Measurements from ENCODE around the gene AGAP1. TPM values are rescaled to one million over a fixed set of nuclear protein-coding genes. Genes with fewer than 3 reads are reported as not detected.
A peak's percentile ranks its signal among the peaks of the same experiment; 100 is the strongest.

Gene AGAP1
- total RNA-seq, 2 donors from 2014 or later: 28.9 to 33.3 TPM

DNA sequence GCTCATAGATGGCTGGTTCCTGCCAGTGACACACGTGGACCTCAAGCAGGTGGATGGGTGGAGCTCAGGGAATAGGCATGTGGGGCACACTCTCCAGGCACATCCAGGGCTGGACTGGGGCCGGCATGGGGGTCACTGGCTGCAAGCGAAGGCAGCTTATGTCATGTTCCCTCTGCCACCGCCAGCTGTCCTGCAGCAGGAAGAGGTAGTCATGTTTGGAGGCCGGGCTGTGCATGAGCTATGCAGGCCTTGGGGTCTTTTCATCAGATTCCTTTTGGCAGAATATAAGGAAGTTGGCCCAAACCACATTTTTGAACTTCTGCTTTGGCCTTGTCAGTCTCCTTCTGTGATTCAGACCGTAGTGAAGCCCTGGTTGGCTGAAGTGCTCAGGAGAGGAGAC is 61.5 kb downstream of the AGAP1 start:
- intact Hi-C loops (cut with DNase I): no loop called here
- no peak for DNase-seq (ENCODE audit: low spot score)

DNA sequence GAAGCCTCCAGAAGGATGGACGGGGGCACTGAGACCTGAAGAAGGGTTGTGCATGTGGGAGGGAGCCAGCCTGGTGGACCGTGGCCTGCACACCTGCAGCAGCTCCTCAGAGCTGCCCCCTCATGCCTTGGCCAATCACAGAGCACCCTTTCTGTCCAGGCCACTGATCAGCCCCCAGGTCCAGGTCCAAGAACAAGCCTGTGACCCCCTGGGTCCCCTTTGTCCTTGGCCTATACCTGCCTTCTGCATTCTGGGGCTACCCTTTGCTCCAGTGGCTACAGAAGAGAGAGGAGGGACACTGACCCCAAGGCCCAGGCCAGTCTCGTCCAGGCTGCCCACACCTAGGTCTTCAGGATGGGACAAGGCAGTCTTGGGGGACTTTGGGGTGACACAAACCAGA is 62.2 kb downstream of the AGAP1 start:
- intact Hi-C loops (cut with DNase I): no loop called here
- DNase-seq (ENCODE audit: low spot score): no peak

DNA sequence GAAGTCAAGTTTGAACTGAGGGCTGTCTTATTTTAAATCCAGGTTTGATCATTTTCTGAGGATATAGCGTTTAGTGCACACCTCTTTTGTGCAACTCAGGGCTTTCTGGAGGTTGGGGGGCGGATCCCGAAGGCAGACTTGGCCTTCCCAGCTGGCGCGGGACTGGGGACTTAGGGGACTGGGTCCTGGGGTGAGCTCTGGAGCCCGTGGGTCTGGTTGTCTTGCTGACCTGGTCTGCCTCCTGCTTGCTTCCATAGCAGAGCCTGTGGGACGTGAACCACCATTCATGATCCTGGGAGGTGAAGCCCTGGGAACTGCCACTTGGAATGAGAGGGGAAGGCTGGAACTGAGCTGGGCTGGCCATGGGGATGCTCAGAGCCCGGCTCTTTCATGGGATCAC is 63.1 kb downstream of the AGAP1 start:
- peak; percentile 50 for DNase-seq (ENCODE audit: low spot score)
- intact Hi-C loops (cut with DNase I): no loop called here

DNA sequence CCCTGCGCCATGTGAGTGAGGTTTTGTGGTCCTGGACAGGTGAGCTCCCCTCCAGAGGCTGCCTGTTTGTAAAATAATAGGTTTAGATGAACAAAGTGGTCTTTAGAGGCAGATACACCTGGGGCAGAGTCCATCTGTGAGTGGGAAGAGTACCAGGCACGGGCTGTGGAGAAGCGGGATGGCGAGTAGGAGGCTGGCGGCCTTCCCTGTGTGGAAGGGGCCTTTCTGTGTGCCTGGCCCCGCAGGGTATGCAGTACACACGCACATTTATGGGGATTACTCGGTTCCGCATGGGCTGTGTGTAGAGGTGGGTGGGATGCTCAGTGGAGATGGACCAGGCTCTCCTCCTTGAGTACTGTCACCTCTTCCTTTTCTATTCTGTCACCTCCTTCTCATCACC is 64.1 kb downstream of the AGAP1 start:
- peak; percentile 56 for DNase-seq (ENCODE audit: low spot score)
- intact Hi-C loops (cut with DNase I): no loop called here

DNA sequence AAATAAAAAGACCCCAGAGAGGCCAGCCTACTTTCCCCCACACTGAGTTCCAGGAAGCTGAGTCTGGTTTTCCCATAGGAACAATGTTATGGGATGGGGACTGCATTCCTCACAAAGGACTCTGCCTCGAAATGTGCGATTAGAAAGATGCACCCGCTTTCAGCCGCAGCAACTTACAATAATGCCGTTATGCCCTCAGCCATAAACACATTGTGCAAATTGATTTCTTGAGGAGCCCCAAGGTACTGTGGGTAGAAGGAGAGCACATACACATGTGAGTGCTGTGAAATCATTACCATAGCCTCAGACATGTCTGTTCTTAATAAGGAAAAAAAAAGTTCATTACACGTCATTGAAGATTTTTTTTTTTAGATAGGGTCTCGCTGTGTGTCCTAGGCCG is 64.7 kb downstream of the AGAP1 start:
- intact Hi-C loops (cut with DNase I): no loop called here
- no peak for DNase-seq (ENCODE audit: low spot score)

DNA sequence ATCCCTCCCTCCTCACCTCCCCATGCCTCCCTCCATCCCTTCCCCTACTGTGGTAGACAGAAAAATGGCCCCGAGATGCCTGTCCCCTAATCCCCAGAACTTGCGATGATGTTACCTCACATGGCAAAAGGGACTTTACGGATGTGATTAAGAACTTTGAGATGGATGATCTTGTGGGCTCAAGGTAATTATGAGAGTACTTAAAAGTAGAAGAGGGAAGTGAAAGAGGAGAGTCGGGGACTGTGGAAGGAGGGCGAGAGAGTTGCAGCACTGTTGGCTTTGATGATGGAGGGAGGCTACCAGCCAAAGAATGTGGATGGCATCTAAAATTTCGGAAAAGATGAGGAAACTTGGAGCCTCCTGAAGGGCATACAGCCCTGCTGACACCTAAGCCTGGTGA is 66.5 kb downstream of the AGAP1 start:
- no peak for DNase-seq (ENCODE audit: low spot score)
- intact Hi-C loops (cut with DNase I): no loop called here

DNA sequence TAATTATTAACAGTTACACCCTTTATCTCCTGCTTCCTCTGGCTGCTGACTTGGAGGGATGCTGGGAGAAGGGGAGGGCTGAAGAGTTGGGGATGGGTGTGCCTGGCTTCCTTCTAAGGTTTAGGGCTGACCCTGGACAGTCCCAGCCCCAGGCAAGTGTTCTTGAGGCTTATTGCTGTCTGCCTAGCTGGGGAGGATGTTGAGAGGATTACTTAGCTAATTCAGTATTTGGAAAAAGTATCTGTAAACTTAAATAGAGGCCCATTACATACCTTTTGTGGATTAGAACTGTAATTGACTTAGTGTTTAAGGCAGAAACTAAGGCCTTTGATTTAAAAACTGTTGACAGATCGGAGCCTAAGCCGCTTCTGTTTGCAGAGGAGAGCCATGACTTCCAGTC is 67.6 kb downstream of the AGAP1 start:
- no peak for DNase-seq (ENCODE audit: low spot score)
- intact Hi-C loops (cut with DNase I): no loop called here

DNA sequence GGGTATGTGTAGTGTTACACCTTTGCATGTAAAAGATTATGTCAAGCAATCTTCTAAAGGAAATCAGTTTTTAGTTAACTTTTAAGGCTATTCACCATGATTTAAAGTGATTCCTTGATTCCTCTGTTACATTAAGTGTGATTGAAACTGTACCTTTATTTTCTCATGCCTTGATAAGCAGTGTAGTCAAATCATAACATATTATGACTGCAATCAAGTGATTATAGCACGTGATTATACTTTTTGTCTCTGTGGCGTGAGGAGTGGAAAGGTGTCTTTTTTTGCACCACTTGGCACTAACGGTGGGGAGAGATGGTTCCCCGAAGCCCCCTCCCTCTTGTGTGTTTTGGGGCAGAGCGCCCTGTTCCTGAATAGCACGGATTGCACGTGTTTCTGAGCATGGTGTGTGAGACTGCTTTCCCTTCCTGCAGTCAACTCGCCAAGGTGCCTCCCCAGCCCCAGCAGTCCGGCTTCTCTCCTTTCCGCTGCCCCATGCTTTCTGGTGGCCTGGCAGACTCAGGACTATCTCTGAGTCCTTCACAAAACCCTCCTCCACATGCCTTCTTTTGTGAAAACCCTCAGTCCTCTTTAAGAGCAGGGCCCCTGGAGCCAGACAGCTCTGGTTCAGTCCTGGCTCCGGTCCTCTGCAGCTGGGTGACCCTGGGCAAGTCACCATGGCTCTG is 68.4 kb downstream of the AGAP1 start:
- intact Hi-C loops (cut with DNase I): no loop called here

DNA sequence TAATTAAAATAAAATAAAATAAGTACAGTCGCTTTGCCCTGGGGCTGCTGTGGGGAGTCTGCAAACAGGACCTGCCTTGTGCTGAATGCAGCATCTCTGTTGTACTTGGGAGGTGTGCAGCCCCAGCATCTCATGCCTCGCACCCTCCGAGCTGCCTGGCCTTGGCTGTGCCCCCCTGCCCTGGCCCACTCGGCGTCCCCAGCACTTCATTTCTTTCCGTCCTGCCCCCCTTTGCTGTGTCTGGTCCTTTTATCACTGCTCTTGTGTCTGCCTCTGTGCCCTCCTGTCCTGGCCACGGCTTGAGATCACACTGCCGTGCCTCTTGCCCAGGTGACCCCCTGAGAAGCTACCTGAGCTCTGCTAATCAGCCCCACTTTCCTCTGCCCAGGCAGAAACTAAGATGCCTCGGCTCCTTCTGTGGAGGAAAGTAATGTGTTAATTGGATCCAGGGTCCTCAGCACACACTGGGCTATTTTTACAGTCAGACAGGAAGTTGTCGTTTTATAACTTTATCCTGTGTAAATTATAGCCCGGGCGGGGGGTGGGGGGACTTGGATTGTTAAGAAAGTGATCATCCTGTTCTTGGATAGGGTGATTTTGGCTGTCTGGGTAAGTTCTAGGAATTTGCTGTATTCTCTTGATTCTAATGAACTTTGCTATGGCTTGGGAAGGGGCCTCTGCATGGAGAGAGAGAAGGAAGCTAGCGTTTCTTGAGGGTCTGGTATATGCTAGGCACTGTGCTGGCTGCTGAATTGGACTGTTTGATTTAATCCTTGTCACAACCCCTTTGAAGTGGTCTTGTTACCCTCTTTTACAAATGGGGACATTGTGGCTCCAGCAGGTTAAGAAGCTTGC is 69.4 kb downstream of the AGAP1 start:
- intact Hi-C loops (cut with DNase I): no loop called here
- DNase-seq (ENCODE audit: low spot score): no peak

More for the DNA sequence above, 68.4 kb downstream of the AGAP1 start:
- no peak for DNase-seq (ENCODE audit: low spot score)

DNA sequence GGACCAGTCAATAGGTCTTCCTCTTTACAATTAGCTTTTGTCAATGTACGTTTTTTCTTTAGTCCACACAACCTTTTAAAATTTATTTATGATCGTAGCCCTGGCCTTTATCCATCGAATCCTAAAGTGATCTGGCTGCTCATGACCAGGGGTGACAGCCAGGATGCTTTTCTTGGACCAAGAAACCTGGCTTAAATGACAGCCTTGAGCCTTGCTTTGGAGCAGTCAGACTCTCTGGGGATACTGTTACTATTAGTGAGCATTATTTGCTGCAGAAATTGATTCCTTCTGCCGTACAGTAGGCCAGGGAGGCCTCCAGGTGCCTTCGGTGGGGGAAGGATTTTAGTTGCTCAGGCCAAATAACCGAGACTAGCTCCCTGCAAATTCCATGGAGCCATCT is 70.2 kb downstream of the AGAP1 start:
- intact Hi-C loops (cut with DNase I): no loop called here

DNA sequence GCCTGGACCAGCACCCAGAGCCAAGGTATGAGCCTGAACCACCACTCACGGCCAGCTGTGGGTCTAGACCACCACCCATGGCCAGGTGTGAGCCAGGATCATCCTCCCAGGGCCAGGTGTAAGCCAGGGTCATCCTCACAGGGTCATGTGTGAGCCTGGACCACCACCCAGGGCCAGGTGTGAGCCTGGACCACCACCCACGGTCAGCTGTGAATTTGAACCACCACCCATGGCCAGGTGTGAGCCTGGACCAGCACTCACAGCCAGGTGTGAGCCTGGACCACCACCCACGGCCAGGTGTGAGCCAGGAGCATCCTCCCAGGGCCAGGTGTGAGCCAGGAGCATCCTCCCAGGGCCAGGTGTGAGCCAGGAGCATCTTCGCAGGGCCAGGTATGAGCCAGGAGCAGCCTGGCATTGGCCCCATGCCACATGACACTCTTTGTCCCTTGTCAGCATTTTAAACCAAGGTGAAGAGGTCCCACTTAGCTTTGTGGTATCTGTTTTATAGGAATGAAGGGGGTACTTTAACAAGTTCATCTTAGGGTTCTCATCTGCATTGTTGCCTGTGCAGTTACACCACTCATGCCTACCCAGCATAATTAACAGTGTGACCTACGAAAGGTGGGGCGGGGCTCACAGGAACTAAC is 71.2 kb downstream of the AGAP1 start:
- DNase-seq (ENCODE audit: low spot score): peak; percentile 71
- intact Hi-C loops (cut with DNase I): no loop called here

More for the DNA sequence above, 70.2 kb downstream of the AGAP1 start:
- no peak for DNase-seq (ENCODE audit: low spot score)

DNA sequence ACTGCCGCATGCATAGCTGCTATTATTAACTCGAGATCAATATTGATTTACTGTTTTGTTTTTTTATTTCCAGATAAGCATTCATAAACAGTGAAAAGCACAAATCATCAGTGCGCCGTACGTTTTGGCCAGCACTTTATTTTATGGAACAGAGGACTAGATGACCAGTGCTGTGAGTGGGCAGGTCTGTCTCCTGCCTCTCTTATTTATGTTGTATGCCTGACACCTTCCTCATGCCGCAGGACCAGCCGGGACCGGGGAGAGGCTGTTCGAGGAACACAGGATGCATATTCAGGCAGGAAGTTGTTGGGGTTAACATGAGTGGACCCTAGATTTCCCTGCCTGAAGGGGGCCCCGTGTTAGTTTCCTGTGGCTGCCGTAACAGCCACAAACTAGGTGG is 72.6 kb downstream of the AGAP1 start:
- intact Hi-C loops (cut with DNase I): no loop called here
- DNase-seq (ENCODE audit: low spot score): no peak

DNA sequence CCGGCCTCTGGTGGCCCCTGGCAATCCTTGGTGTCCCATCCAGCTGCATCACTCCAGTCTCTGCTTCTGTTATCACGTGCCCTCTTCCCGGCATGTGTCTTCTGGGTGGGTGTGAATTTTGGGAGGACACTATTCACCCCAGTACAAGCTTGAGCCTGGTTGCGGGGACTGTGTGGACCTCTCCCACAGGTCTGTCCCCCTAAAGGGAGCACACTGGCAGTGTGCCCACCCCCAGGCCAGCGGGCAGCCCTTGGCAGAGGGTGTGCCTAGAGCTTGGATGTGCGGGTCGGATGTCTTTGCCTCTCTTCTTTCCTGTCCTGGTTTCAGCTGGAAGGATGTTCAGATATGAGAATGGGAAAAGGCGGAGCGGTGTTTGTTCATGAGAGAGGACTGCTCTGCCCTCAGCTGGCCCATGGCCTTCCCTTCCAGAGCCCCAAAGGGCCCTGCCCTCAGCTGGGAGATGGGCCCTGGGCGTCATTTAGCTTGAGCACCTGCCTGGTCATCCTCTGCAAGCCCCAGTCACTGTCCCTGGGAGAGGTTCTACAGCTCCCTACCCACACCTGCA is 73.2 kb downstream of the AGAP1 start:
- DNase-seq (ENCODE audit: low spot score): no peak
- intact Hi-C loops (cut with DNase I): no loop called here

DNA sequence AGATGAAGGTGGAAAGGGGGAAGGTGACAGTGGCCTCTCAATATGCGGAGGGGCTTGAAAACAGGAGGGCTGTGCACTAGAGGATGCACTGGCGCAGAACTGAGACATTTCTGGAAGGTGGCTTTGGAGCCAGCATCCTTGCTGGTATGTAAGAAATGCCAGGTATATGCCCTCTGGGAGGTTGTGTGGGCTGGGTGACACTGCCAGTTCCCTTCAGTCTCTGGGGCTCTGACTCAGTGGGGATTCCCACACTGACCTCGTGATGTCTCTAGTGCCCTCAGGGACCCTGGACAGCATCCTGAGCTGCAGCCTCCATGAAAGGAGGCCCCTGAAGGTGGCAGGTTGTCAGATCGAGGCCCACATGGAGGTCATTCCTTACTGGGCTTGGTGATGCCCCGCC is 74.0 kb downstream of the AGAP1 start:
- no peak for DNase-seq (ENCODE audit: low spot score)
- intact Hi-C loops (cut with DNase I): no loop called here

DNA sequence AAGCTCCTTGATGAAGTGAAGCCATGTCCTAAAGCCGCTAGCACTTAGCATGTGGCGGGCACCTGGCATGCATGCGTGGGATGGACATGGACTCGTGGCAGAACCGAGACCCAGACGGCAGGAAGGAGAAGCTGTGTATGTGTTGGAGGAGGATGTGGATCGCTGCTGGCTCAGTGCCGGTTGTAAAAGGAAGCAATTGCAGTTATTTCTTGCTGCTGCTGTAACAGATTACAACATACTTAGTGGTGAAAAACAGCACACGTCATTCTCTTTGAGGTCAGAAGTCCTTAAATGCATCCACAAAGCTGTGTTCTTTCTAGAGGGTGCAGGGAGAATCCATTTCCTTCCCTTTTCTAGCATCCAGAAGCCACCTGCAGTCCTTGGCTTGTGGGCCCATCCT is 74.6 kb downstream of the AGAP1 start:
- DNase-seq (ENCODE audit: low spot score): no peak
- intact Hi-C loops (cut with DNase I): no loop called here

DNA sequence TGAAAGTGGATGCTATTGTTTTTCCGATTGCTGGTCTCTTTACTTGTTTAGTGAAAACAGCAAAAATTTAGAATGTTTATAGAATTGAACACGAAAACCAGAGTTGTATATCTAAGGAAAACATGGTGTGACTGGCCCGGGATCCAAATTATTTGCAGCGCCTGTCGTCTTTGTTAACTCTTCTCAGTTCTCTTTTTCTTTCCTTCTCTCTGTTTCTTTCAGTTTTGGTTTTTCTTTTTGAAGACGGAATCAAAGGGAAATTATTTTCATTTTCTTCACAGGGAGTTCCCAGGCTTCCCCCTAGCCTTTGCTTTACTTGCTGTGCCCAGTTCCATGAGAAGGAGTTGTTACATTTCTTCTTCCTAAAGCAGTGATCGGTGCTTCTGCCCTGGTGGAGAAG is 76.0 kb downstream of the AGAP1 start:
- intact Hi-C loops (cut with DNase I): no loop called here
- DNase-seq (ENCODE audit: low spot score): no peak

DNA sequence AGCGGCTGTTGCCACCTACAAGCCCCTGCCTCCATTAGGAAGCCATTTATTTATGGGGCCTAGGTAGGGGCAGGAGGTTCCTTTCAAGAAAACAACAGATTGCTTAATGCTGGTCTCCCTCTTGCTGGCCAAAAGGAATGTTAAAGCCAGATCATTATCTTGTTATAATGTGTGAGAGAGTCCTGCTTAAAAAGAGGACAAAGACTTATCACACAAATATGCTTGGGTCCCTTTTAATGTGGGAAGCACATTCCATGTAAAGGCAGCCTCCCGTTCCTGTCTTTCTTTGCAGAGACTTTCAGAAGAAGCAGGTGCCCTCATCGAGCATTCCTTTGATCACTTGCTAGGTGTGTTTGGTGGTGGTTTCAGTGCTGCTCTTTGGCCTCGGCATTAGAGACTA is 76.4 kb downstream of the AGAP1 start:
- intact Hi-C loops (cut with DNase I): no loop called here
- DNase-seq (ENCODE audit: low spot score): no peak

DNA sequence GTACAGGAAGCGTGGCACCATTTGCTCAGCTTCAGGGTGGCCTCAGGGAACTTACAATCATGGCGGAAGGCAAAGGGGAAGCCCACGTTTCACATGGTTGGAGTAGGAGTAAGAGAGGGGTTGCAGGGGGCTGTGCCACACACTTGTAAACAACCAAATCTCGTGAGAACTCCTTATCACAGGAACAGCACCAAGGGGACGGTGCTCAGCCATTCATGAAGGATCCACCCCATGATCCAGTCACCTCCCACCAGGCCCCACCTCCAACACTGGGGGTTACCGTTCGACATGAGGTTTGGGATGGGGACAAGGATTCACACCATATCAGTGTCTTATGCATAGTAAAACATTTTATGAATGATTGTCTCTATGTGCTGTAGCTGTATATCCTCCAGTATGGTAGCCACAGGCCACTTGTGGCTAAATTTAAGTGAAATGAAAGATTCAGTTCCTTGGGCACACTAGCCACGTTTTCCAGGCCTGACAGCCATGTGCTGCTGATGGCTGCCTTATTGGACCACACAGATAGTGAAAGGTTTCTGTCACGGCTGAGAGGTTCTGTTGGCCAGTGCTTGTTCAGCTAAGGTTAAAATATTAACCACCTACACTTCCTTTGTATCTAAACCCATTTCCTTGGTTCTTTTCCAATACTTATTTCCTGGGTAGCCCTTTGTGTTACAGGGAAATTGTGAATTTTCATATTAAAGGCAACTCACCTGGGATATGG is 77.3 kb downstream of the AGAP1 start:
- DNase-seq (ENCODE audit: low spot score): no peak
- intact Hi-C loops (cut with DNase I): no loop called here

DNA sequence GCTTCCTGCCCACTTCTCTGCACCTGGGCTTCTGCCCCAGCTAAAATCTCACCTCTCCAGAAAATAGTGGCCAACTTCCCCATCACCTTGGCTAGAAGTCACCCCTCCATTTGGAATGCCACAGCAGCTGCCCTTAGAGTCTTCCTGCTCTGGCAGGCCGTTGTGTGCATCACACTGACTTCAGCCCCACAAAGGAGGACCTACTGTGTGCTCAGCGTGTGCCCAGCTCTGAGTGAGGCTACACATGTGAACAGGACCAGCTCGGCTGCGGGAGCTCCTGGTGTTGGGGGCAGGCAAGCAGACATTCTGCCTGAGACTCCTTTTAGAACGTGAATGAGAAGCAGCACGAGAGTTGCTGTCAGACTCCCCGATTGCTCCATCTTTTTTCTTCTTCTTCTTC is 78.7 kb downstream of the AGAP1 start:
- intact Hi-C loops (cut with DNase I): no loop called here
- DNase-seq (ENCODE audit: low spot score): no peak
